ENCODE measurements around the gene KCTD15.

DNA sequence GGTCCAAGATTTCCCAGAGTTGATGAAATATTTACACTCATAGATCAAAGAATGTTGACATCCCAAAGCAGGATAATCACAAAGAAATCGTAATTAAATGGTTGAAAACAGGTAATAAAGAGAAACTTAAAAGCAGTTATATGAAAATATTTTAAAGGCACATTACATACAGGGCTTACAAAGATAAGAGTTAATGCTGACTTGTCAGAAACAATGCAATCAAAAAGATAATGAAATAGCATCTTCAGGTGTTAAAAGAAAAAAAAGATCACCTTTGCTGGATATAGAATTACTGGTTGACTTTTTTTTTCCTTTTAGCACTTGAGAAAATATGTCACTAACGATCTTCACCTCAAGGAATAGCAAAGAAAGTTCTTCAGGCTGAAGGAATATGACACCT lies 48.8 kb downstream of the KCTD15 start:
- TF ChIP-seq, protein P1, sequence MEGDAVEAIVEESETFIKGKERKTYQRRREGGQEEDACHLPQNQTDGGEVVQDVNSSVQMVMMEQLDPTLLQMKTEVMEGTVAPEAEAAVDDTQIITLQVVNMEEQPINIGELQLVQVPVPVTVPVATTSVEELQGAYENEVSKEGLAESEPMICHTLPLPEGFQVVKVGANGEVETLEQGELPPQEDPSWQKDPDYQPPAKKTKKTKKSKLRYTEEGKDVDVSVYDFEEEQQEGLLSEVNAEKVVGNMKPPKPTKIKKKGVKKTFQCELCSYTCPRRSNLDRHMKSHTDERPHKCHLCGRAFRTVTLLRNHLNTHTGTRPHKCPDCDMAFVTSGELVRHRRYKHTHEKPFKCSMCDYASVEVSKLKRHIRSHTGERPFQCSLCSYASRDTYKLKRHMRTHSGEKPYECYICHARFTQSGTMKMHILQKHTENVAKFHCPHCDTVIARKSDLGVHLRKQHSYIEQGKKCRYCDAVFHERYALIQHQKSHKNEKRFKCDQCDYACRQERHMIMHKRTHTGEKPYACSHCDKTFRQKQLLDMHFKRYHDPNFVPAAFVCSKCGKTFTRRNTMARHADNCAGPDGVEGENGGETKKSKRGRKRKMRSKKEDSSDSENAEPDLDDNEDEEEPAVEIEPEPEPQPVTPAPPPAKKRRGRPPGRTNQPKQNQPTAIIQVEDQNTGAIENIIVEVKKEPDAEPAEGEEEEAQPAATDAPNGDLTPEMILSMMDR (optimal IDR thresholded peaks at IDR 0.05 in 1 of 3, IDR thresholded peaks at IDR 0.05 in 1 of 3, conservative IDR thresholded peaks at IDR 0.05 in 1 of 3; ENCODE audit: extremely low read depth in 1 of 3, insufficient read depth in 2 of 3, low read length in 3 of 3) = no peak
- no peak for TF ChIP-seq EZH2 (IDR thresholded peaks at IDR 0.05; ENCODE audit: low read length)
